ENCODE results near the gene TMEM140.
"Not testable (repeated sequence)": the region's sequence is repeated elsewhere in the genome, so short reads cannot be mapped to it uniquely, and the experiment has no call there.

The TMEM140 gene

GRCh38 chr7:135147899-135148721 lies at the start of gene TMEM140:
TMEM140 (plus strand) TSS chr7:135148072; CDS start chr7:135164442, 16,370 bp downstream.
- no peak for DNase-seq (ENCODE audit: low read depth, low spot score)

DNA sequence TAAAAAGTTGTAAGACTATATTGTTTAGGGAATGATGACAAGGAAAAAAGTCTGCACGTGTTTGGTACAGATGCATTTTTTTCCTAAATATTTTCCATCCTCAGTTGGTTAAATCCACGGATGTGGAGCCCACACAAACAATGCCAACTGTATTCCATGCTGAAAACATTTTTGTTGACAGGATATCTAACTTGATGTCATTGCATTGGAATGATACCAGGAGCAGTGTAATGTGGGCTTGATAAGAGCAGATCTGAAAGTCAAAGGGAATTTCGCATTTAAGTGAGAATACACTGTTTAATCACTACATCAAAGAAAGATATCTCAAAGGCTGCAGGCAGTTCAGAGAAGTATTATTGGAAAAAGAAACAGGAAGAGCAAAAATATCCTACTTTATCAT lies 49.5 kb upstream of the TMEM140 start:
- no peak for DNase-seq (ENCODE audit: low read depth, low spot score)

- DNase-seq (ENCODE audit: low read depth, low spot score), result no peak
These were observed 47.0 kb upstream of the TMEM140 start for GRCh38 chr7:135100856-135101255.

DNA sequence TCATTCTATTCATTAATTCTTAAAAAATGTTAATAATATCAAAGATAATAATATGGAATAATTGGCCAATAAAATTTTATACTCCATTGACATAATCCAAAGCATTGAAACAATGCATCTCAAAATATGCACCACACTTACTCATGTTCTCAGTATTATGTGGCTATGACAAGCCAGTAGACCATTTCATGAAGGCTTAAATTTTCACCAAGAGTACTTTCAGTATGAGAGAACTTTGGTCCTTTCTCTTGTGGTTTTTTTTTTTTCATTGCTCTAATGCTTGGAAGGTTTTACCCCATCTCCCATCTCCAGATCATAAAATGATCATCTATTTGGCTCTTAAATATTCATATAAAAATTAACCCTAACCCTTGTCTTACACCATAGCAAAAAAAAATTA lies 45.5 kb upstream of the TMEM140 start:
- no peak for DNase-seq (ENCODE audit: low read depth, low spot score)

DNA sequence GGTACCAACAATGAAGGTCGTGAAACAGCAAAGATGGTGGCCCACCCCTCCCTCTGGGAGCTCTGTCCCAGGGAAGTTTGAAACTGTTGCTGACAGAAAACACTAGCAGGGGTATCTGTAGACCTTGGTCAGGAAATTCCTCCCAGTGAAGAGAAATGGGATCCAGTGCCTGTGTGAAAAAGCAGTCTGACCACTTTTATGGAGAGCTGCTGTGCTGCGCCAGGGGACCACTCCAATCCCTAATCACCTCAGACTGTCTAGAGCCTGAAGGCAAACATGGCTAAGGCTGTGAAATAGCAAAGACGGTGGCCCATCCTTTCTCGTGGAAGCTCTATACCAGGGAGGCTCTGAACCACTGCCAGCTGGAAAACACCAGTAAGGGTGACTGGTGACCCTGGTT lies 38.3 kb upstream of the TMEM140 start:
- peak; percentile 49 for DNase-seq (ENCODE audit: low read depth, low spot score)

DNA sequence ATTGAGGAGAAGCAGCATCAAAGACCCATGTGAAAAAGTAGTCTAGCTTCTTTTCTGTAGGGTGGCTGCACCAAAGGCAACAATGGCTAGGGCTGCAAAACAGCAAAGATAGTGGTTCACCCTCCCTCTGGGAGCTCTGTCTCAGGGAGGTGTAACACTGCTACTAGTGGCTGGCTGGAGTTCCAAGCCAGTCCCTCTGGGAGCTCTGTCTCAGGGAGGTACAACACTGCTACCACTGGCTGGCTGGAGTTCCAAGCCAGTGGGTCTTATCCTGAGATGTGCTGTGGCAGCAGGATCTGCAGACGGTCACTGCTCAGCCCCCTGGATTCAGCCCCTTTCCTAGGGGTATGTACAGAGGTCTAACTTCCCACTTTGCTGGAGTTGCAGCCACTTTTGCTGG lies 37.9 kb upstream of the TMEM140 start:
- DNase-seq (ENCODE audit: low read depth, low spot score), result peak; percentile 14

DNA sequence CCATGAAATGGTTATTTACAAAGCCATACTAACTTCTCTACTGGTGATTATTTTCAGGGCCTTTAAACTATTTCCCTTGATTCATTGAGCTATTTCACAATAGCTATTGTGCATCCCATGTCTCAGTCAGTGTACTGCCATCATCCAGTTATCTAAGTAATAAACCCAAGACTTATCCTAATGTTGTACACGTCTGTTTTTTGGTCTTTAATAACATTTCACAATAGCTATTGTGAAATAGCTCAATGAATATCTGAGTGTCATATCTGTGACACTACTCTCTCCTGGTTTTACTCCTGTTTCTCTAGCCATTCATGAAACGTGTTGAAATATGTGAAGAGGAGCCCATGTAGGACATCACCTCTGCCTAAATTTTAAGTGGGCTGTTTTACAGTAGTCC lies 36.5 kb upstream of the TMEM140 start:
- no peak for DNase-seq (ENCODE audit: low read depth, low spot score)

GRCh38 chr7:135114622-135115021 lies 33.2 kb upstream of the TMEM140 start:
- no peak for DNase-seq (ENCODE audit: low read depth, low spot score)

GRCh38 chr7:135117096-135117495 lies 30.8 kb upstream of the TMEM140 start:
- DNase-seq (ENCODE audit: low read depth, low spot score), result no peak

DNA sequence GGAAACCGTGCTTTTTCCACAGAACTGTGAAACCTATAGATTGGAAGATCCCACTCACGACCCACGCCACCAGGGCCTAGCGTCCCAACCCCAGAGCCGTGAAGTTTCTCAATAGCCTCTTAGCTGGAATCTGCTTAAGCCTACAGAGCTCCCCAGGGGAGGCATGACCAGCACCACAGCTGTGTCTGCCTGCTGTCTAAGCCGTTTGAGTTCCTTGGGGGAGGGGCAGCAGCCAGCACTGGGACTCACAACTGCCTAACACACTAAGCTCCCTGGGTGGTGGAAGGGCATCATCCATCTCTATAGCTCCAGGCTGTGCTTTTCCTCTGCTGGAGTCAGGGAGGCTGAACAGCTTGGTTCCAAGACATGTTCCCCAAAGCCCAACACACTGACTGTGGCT lies 26.0 kb upstream of the TMEM140 start:
- DNase-seq (ENCODE audit: low read depth, low spot score), result peak; percentile 80

DNA sequence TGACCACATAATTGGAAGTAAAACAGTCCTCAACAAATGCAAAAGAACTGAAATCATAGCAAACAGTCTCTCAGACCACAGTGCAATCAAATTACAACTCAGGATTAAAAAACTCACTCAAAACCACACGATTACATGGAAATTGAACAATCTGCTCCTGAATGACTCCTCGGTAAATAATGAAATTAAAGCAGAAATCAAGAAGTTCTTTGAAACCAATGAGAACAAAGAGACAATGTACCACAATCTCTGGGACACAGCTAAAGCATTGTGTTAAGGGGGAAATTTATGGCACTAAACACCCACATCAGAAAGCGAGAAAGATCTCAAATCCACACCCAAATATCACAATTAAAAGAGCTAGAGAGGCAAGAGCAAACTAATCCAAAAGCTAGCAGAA lies 23.2 kb upstream of the TMEM140 start:
- DNase-seq (ENCODE audit: low read depth, low spot score), result not testable (repeated sequence)

GRCh38 chr7:135128931-135129330 lies 18.9 kb upstream of the TMEM140 start:
- DNase-seq (ENCODE audit: low read depth, low spot score), result no peak

- no peak for DNase-seq (ENCODE audit: low read depth, low spot score)
These were observed 18.3 kb upstream of the TMEM140 start for GRCh38 chr7:135129579-135129978.

DNA sequence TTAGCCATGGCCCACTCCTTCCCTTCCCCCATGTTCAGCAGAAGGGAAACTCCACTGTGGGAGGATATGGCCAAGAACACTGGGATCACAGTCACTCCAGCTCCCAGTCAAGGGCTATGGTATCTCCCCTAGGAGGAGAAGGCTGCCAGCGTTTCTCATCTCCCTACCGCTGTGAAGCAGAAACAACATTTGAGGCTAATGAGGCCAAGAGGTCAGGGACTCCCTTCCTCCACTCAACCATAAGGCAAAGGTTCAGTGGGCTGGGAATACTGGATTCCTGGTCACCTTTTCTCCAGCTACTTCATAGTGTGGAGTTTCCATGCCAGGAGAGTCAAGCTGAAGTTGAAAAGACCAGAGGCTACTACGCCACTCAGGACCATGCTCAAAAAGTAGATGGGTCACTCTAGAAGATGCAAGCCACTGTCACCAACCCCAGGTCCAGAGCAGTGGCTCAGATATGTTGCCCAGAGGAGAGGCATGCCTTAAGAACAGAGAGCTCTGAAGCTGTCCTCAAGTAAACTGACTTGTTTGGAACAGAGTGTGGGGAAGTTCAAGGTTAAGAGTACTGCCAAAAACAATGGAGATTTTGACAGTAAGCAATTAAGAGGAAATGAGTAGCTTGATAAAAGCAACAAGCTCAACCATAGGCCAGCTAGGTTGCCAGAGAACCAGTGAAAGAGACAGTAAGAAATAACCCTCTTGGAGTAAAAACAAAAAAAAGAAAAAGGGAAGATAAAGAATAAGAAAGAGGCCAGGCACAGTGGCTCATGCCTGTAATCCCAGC lies 3.8 kb upstream of the TMEM140 start:
- no peak for DNase-seq (ENCODE audit: low read depth, low spot score)

DNA sequence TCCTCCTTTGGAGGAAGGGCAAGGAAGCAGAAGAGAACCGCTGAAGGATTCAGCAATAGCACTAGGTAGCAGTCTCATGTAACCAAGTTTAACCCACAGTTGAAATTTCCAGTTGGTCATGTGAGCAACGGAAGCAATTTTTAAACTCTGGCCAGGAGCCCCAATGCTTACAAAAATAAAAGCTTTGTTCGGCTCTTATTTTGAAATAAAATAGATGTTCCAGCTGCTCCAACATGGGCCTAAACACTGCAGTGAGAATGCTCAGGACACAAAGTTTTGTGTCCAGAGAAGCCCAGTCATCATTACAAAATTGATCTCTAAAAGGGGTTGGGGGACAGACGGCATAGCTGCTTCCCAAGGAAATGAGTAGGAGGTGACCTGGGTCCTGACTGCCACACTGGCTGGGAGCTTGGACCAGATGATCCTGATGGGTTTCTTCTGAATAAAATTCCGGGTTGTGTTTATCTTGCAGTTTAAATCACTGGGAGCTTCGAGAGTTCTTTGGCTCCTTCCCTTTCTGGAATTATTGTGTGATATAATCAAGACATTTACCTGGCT lies 452 bp upstream of the TMEM140 start:
- DNase-seq (ENCODE audit: low read depth, low spot score), result no peak

DNA sequence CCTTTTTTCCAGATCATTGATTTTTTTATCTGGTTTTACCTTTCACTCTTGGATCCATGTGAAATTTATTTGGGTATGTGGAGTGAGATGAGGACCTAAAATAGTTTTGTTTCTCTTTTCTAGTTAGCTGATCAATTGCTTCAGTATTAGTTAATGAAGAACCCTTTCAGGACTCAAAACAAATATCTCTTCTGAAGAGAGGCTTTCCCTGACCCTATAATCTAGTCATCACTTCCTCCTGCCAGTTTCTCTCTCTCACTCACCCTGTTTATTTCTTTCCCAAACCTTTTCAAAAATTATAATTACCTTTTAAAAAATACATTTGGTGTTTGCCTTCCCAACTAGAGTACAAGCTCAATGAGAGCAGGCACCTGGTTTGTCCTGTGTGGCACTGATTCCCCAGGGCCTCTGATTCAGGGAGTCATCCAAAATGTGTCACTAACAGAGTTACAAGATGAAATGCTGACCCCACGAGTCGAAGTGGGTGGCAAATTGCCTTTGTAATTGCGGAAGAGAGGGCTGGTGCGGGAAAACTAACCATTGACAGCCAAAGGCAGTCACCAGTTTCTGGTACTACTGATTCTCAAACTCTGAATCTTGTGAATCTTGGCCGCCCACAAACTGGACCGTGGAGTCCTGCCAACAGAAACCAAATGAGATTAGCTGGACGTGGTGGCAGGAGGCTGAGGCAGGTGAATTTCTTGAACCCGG lies 2.4 kb downstream of the TMEM140 start:
- no peak for DNase-seq (ENCODE audit: low read depth, low spot score)

- DNase-seq (ENCODE audit: low read depth, low spot score), result no peak
These were observed 3.3 kb downstream of the TMEM140 start for GRCh38 chr7:135151132-135151531.

GRCh38 chr7:135151533-135151932 lies 3.7 kb downstream of the TMEM140 start:
- no peak for DNase-seq (ENCODE audit: low read depth, low spot score)

DNA sequence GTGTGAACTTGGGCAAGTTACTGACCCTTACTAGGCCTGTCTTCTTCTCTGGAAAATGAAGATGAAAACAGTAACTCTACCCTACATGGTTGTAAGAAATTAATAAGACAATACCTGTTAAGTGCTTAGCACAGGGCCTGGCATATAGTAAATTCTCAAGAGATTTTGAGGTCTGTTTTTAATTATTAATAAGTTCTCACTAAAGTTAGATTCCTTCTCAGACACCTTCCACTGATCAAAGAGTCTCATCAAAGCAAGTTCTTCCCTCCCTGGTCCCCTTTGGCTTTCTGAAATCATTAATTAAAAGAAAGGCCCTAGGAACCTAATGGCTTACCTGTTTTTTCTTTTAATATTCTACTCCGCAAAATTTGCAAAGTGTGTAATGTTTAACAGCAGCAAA lies 4.6 kb downstream of the TMEM140 start:
- DNase-seq (ENCODE audit: low read depth, low spot score), result no peak

- DNase-seq (ENCODE audit: low read depth, low spot score), result no peak
These were observed 6.9 kb downstream of the TMEM140 start for GRCh38 chr7:135154734-135155133.

GRCh38 chr7:135156290-135156689 lies 8.4 kb downstream of the TMEM140 start:
- no peak for DNase-seq (ENCODE audit: low read depth, low spot score)

- no peak for DNase-seq (ENCODE audit: low read depth, low spot score)
These were observed 10.3 kb downstream of the TMEM140 start for GRCh38 chr7:135158141-135158655.

All from ELF-1 (cell line).